A549 treated with CORT108297 at 1 μM for 4 hours (cell line): ENCODE data around the gene MARCHF7. TPM values are rescaled to one million over a fixed set of nuclear protein-coding genes. Genes with fewer than 3 reads are reported as not detected.

Experiments
- total RNA-seq: library from RNA; stranded (reverse); fragments of 200-300 nt; extraction: Qiagen RNA extraction; gene quantifications from 5 replicates; pipeline ENCODE4 v1.2.3, GENCODE V29; 2022

MARCHF7 gene
- 43.6 to 81.4 TPM (median 56.5 TPM) in 5 replicates for total RNA-seq

GRCh38 chr2:159712143-159712928 is at the start of gene MARCHF7:
Gene MARCHF7, plus strand, starts transcription at chr2:159712506. Its CDS starts 16,517 bp downstream, at chr2:159729023.

Other genes with a start within 250 kb of the MARCHF7 start
- 6.8 to 11.3 TPM (median 9.4 TPM) in 5 replicates for gene BAZ2B, start 96.0 kb upstream of the MARCHF7 start, total RNA-seq
- gene CD302, start 85.7 kb downstream of the MARCHF7 start, total RNA-seq, result 2.0 to 2.3 TPM (median 2.0 TPM) in 5 replicates
- gene LY75, start 192.2 kb downstream of the MARCHF7 start, total RNA-seq, result 0.02 to 0.17 TPM (median 0.14 TPM) in 5 replicates